ENCODE measurements around the gene NME7. TPM values are rescaled to one million over a fixed set of nuclear protein-coding genes. Genes with fewer than 3 reads are reported as not detected.

Gene NME7
- total RNA-seq, 4 donors from 2014 or later = 5.0 to 8.9 (median 8.4) TPM

DNA sequence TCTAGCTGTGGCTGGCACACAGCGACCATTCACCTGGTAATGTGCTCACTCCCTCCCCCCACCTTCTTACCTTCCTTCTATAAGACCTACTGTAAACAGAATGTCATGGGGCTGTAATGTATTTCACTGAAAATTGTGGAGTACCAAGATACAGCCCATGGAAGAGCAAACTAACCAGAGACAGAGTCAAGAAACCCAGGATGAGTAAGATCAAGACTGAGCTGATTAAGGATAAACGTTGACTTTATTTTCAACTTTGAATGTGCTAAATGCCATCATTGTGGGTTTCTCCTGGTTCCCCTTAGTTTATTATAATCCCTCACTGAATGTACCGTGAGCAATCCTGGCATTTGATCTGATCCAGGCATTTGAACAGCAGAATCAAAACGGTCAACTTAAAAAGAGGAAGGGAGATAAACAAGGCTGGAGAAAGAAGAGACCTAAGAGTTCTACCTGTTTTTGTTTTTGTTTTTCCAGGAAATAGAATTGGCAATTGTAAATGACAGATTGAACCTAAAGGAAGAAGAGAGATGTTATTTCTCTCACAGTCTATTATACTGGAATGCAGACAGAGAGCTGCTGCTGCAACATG, 277.2 kb downstream of the NME7 start:
- H3K4me3 ChIP-seq (ENCODE audit: low read depth, poor library complexity, severe bottlenecking) = no peak overlapping the region
- intact Hi-C loops (cut with DNase I; ENCODE audit: low total_unique reads) = no loop called here
- TF ChIP-seq POLR2A (IDR thresholded peaks at IDR 0.05) = no peak
- TF ChIP-seq, protein P1, sequence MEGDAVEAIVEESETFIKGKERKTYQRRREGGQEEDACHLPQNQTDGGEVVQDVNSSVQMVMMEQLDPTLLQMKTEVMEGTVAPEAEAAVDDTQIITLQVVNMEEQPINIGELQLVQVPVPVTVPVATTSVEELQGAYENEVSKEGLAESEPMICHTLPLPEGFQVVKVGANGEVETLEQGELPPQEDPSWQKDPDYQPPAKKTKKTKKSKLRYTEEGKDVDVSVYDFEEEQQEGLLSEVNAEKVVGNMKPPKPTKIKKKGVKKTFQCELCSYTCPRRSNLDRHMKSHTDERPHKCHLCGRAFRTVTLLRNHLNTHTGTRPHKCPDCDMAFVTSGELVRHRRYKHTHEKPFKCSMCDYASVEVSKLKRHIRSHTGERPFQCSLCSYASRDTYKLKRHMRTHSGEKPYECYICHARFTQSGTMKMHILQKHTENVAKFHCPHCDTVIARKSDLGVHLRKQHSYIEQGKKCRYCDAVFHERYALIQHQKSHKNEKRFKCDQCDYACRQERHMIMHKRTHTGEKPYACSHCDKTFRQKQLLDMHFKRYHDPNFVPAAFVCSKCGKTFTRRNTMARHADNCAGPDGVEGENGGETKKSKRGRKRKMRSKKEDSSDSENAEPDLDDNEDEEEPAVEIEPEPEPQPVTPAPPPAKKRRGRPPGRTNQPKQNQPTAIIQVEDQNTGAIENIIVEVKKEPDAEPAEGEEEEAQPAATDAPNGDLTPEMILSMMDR (IDR thresholded peaks at IDR 0.05) = no peak
- DNase-seq (ENCODE audit: low spot score in 2 of 2) = no peak
- 68 to 70% methylated on average over 4 of the region's 4 CpGs for WGBS, 2 donors

- TF ChIP-seq, protein P1 (IDR thresholded peaks at IDR 0.05) = no peak
- no peak for TF ChIP-seq POLR2A (IDR thresholded peaks at IDR 0.05)
Observed at GRCh38 chr1:169089776-169090175, 277.8 kb downstream of the NME7 start.

GRCh38 chr1:169087876-169088275, 279.7 kb downstream of the NME7 start:
- 78 to 91% methylated on average over 4 of the region's 4 CpGs for WGBS, 2 donors
- TF ChIP-seq, protein P1 (IDR thresholded peaks at IDR 0.05) = no peak
- TF ChIP-seq POLR2A (IDR thresholded peaks at IDR 0.05) = no peak
- intact Hi-C loops (cut with DNase I; ENCODE audit: low total_unique reads) = no loop called here
- H3K4me3 ChIP-seq (ENCODE audit: low read depth, poor library complexity, severe bottlenecking) = no peak overlapping the region
- no peak for DNase-seq (ENCODE audit: low spot score in 2 of 2)

More at GRCh38 chr1:169089776-169090175, 277.8 kb downstream of the NME7 start:
- 73 to 85% methylated on average over 2 of the region's 2 CpGs for WGBS, 2 donors
- DNase-seq (ENCODE audit: low spot score in 2 of 2) = no peak
- no peak overlapping the region for H3K4me3 ChIP-seq (ENCODE audit: low read depth, poor library complexity, severe bottlenecking)
- intact Hi-C loops (cut with DNase I; ENCODE audit: low total_unique reads) = no loop called here

GRCh38 chr1:169086603-169087455, 280.8 kb downstream of the NME7 start:
- intact Hi-C loops (cut with DNase I; ENCODE audit: low total_unique reads) = no loop called here
- 90 to 95% methylated on average over 3 of the region's 3 CpGs for WGBS, 2 donors
- no peak overlapping the region for H3K4me3 ChIP-seq (ENCODE audit: low read depth, poor library complexity, severe bottlenecking)
- DNase-seq (ENCODE audit: low spot score in 2 of 2) = no peak
- TF ChIP-seq, protein P1 (IDR thresholded peaks at IDR 0.05) = no peak
- TF ChIP-seq POLR2A (IDR thresholded peaks at IDR 0.05) = no peak

GRCh38 chr1:169085911-169086310, 281.7 kb downstream of the NME7 start:
- TF ChIP-seq POLR2A (IDR thresholded peaks at IDR 0.05) = no peak
- TF ChIP-seq, protein P1 (IDR thresholded peaks at IDR 0.05) = no peak
- intact Hi-C loops (cut with DNase I; ENCODE audit: low total_unique reads) = no loop called here
- 43 to 68% methylated on average over 2 of the region's 2 CpGs for WGBS, 2 donors
- DNase-seq (ENCODE audit: low spot score in 2 of 2) = no peak
- H3K4me3 ChIP-seq (ENCODE audit: low read depth, poor library complexity, severe bottlenecking) = no peak overlapping the region

Other genes with a start within 250 kb of the NME7 start
- 10 to 100 TPM; 20.4 to 23.8 (median 21.3) TPM for gene BLZF1, start 398 bp upstream of the NME7 start, total RNA-seq
- not detected for gene CCDC181, start 59.7 kb upstream of the NME7 start, total RNA-seq
- 10 to 100 TPM; 25.2 to 37.4 (median 35.1) TPM for gene SLC19A2, start 118.1 kb upstream of the NME7 start, total RNA-seq
- 1 to 10 TPM in 3 of 4 donors, under 1 TPM in 1; 0.38 to 5.5 (median 2.7) TPM for gene F5, start 218.7 kb upstream of the NME7 start, total RNA-seq